ENCODE results near the gene MACROD1. TPM values are rescaled to one million over a fixed set of nuclear protein-coding genes. Genes with fewer than 3 reads are reported as not detected.

MACROD1 gene
- total and polyA plus RNA-seq, 2 of the 13 experiments (the other 11 are each of a cell fraction or from before 2014, with no cell fraction given) = 23.1 to 34.5 TPM

DNA sequence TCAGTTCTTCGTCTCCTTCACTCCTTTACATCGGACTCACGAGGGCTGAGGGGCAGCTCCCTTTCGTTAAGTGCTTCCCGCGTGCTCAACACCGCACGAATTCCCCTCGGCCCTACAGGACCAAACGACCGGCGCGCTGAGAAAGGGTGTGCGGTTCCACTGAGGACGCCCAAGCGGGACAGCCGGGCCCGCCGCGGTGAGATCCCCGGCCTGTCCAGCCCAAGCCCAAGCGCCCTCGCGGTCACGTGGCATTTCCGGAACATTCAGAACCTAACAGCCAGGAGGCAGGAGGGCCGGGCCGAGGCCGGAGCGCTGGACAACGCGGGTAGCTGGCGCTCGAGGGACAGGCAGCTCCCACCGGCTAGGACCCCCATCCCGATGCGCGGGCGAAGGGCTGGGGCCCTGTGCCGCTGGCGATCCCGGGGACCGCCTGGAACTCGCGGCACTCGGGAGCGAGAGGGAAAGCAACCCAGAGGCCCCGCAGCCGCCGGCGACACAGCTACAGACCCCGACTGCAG is 19.3 kb upstream of the MACROD1 start (continued):
- TF ChIP-seq, protein P1, sequence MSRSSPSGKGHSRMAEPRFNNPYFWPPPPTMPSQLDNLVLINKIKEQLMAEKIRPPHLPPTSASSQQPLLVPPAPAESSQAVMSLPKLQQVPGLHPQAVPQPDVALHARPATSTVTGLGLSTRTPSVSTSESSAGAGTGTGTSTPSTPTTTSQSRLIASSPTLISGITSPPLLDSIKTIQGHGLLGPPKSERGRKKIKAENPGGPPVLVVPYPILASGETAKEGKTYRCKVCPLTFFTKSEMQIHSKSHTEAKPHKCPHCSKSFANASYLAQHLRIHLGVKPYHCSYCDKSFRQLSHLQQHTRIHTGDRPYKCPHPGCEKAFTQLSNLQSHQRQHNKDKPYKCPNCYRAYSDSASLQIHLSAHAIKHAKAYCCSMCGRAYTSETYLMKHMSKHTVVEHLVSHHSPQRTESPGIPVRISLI (CRISPR knock-in tag; IDR thresholded peaks at IDR 0.05; ENCODE audit: borderline replicate concordance) = no peak; the same call in 1 of the 2 replicates
- peak; percentile 80; the same call in 1 of the 2 replicates for TF ChIP-seq ZNF235 (CRISPR knock-in tag; IDR thresholded peaks at IDR 0.05; ENCODE audit: borderline replicate concordance)
- TF ChIP-seq, protein P2, sequence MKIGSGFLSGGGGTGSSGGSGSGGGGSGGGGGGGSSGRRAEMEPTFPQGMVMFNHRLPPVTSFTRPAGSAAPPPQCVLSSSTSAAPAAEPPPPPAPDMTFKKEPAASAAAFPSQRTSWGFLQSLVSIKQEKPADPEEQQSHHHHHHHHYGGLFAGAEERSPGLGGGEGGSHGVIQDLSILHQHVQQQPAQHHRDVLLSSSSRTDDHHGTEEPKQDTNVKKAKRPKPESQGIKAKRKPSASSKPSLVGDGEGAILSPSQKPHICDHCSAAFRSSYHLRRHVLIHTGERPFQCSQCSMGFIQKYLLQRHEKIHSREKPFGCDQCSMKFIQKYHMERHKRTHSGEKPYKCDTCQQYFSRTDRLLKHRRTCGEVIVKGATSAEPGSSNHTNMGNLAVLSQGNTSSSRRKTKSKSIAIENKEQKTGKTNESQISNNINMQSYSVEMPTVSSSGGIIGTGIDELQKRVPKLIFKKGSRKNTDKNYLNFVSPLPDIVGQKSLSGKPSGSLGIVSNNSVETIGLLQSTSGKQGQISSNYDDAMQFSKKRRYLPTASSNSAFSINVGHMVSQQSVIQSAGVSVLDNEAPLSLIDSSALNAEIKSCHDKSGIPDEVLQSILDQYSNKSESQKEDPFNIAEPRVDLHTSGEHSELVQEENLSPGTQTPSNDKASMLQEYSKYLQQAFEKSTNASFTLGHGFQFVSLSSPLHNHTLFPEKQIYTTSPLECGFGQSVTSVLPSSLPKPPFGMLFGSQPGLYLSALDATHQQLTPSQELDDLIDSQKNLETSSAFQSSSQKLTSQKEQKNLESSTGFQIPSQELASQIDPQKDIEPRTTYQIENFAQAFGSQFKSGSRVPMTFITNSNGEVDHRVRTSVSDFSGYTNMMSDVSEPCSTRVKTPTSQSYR (CRISPR knock-in tag; IDR thresholded peaks at IDR 0.05; ENCODE audit: borderline replicate concordance) = peak; percentile 44; the same call in 1 of the 2 replicates
- TF ChIP-seq, protein P3, sequence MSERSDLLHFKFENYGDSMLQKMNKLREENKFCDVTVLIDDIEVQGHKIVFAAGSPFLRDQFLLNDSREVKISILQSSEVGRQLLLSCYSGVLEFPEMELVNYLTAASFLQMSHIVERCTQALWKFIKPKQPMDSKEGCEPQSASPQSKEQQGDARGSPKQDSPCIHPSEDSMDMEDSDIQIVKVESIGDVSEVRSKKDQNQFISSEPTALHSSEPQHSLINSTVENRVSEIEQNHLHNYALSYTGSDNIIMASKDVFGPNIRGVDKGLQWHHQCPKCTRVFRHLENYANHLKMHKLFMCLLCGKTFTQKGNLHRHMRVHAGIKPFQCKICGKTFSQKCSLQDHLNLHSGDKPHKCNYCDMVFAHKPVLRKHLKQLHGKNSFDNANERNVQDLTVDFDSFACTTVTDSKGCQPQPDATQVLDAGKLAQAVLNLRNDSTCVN (CRISPR knock-in tag; IDR thresholded peaks at IDR 0.05; ENCODE audit: borderline replicate concordance) = no peak; the same call in 1 of the 2 replicates
- TF ChIP-seq RBAK (CRISPR knock-in tag; IDR thresholded peaks at IDR 0.05) = no peak
- no peak for TF ChIP-seq ISX (CRISPR knock-in tag; conservative IDR thresholded peaks at IDR 0.05)
- TF ChIP-seq SRSF4 (IDR thresholded peaks at IDR 0.05; ENCODE audit: low read depth, low read length, poor library complexity, severe bottlenecking) = no peak
- TF ChIP-seq ZNF510 (CRISPR knock-in tag; IDR thresholded peaks at IDR 0.05; ENCODE audit: low read depth) = peak; percentile 93; the same call in 1 of the 2 replicates
- TF ChIP-seq RORA (CRISPR knock-in tag; IDR thresholded peaks at IDR 0.05) = no peak
- no peak for TF ChIP-seq NR2F6 (IDR thresholded peaks at IDR 0.05)
- TF ChIP-seq NR2F6 (CRISPR knock-in tag; IDR thresholded peaks at IDR 0.05) = no peak
- TF ChIP-seq PRPF4 (IDR thresholded peaks at IDR 0.05; ENCODE audit: low read depth, low read length, poor library complexity, severe bottlenecking) = no peak
- peak; percentile 86; the same call in 1 of the 2 replicates for TF ChIP-seq MZF1 (CRISPR knock-in tag; IDR thresholded peaks at IDR 0.05; ENCODE audit: borderline replicate concordance)
- TF ChIP-seq NFE2L1 (CRISPR knock-in tag; IDR thresholded peaks at IDR 0.05; ENCODE audit: borderline replicate concordance) = peak; percentile 95; the same call in 1 of the 2 replicates
- TF ChIP-seq, protein P4, sequence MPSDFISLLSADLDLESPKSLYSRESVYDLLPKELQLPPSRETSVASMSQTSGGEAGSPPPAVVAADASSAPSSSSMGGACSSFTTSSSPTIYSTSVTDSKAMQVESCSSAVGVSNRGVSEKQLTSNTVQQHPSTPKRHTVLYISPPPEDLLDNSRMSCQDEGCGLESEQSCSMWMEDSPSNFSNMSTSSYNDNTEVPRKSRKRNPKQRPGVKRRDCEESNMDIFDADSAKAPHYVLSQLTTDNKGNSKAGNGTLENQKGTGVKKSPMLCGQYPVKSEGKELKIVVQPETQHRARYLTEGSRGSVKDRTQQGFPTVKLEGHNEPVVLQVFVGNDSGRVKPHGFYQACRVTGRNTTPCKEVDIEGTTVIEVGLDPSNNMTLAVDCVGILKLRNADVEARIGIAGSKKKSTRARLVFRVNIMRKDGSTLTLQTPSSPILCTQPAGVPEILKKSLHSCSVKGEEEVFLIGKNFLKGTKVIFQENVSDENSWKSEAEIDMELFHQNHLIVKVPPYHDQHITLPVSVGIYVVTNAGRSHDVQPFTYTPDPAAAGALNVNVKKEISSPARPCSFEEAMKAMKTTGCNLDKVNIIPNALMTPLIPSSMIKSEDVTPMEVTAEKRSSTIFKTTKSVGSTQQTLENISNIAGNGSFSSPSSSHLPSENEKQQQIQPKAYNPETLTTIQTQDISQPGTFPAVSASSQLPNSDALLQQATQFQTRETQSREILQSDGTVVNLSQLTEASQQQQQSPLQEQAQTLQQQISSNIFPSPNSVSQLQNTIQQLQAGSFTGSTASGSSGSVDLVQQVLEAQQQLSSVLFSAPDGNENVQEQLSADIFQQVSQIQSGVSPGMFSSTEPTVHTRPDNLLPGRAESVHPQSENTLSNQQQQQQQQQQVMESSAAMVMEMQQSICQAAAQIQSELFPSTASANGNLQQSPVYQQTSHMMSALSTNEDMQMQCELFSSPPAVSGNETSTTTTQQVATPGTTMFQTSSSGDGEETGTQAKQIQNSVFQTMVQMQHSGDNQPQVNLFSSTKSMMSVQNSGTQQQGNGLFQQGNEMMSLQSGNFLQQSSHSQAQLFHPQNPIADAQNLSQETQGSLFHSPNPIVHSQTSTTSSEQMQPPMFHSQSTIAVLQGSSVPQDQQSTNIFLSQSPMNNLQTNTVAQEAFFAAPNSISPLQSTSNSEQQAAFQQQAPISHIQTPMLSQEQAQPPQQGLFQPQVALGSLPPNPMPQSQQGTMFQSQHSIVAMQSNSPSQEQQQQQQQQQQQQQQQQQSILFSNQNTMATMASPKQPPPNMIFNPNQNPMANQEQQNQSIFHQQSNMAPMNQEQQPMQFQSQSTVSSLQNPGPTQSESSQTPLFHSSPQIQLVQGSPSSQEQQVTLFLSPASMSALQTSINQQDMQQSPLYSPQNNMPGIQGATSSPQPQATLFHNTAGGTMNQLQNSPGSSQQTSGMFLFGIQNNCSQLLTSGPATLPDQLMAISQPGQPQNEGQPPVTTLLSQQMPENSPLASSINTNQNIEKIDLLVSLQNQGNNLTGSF (CRISPR knock-in tag; IDR thresholded peaks at IDR 0.05) = peak; percentile 72; the same call in 1 of the 2 replicates
- TF ChIP-seq SAP130 (CRISPR knock-in tag; IDR thresholded peaks at IDR 0.05; ENCODE audit: low read depth) = peak; percentile 92

Data from HepG2 (cell line).